NOMO-1 treated with dmso at 0.1 percent for 144 hours (cell line): Measurements from ENCODE around the gene CLPTM1L.
A peak's percentile ranks its signal among the peaks of the same experiment; 100 is the strongest.

ENCODE experiments used
- DNase-seq: peaks from one replicate; lab custom pipeline; 2025; ENCODE audit not compliant: unreplicated experiment; lab: John Stamatoyannopoulos, UW

The CLPTM1L gene, protein sequence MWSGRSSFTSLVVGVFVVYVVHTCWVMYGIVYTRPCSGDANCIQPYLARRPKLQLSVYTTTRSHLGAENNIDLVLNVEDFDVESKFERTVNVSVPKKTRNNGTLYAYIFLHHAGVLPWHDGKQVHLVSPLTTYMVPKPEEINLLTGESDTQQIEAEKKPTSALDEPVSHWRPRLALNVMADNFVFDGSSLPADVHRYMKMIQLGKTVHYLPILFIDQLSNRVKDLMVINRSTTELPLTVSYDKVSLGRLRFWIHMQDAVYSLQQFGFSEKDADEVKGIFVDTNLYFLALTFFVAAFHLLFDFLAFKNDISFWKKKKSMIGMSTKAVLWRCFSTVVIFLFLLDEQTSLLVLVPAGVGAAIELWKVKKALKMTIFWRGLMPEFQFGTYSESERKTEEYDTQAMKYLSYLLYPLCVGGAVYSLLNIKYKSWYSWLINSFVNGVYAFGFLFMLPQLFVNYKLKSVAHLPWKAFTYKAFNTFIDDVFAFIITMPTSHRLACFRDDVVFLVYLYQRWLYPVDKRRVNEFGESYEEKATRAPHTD

DNA sequence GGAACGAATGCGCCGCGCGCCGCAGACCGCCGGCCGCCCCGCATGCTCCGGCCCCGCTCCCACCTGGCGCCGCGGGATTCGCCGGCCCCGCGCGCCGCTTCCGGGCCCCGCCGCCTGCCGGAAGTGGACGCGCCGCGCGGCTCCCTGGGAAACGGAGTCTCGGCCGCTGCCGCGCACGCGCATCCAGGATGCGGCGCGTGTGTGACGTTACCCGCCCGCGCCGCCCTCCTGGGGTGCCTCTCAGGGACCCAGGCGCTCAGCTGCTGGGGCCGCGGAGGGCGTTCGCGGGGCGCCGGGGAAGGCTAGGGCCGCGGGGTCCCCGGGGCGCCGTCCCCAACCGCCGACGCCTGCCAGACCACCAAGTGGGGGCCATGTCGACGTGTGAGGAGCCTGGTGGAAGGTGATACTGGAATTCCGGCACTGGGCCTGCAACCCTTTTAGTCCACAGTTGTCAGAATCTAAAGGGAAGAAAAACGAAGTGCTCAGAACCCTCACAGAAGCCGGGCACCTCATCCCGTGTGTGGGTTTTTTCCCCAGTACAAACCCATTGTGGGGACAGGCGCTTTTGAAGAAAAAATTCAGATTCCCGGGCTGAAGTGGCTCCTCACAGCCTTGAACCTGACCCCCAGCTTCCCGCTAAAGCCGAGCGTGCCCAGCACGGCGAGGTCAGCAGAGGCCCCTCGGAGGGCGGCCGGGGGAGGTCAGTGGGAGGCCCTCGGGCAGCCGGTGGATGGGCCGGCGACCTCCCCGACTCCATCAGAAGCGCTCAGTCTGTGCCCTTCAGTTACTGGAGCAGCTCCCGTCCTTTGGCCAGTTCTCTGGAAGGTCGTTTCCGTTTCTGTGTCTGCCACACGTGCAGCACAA lies at the start of gene CLPTM1L:
TSS of gene CLPTM1L (minus strand) at position 125 of the 864 bp plus-strand sequence. CDS start 258 bp downstream, outside the sequence.
- DNase-seq: peak; percentile 95

DNA sequence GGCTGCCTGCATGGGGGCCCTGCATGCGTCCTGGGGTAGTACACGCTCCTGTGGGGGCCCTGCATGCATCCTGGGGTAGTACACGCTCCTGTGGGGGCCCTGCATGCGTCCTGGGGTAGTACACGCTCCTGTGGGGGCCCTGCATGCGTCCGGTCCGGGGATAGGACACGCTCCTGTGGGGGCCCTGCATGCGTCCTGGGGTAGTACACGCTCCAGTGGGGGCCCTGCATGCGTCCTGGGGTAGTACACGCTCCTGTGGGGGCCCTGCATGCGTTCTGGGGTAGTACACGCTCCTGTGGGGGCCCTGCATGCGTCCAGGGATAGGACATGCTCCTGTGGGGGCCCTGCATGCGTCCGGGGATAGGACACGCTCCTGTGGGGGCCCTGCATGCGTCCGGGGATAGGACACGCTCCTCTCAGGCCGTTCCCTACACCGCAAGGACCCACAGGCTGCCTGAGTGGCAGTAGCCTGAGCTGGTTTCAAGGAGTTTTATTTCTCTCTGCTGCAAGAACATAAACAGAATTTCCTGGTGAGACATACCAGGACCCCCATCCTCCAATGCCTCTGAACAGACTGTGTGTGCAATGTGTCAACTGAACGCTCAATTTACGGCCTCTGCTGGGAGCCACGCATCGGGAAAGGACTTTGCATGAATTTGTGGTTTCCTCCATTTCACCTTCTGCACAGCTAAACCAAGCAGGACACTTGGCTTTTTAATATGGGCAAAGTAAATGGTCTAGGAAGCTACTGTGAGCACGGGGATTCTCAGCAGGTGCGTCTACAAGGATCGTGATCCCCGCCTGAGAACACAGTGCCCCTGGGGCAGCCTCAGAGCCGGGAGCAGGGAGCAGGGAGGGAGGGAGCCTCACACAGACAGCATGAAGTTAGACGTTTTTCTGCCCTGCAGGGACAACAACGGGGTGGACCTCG lies 48.9 kb upstream of the CLPTM1L start:
- DNase-seq: no peak

DNA sequence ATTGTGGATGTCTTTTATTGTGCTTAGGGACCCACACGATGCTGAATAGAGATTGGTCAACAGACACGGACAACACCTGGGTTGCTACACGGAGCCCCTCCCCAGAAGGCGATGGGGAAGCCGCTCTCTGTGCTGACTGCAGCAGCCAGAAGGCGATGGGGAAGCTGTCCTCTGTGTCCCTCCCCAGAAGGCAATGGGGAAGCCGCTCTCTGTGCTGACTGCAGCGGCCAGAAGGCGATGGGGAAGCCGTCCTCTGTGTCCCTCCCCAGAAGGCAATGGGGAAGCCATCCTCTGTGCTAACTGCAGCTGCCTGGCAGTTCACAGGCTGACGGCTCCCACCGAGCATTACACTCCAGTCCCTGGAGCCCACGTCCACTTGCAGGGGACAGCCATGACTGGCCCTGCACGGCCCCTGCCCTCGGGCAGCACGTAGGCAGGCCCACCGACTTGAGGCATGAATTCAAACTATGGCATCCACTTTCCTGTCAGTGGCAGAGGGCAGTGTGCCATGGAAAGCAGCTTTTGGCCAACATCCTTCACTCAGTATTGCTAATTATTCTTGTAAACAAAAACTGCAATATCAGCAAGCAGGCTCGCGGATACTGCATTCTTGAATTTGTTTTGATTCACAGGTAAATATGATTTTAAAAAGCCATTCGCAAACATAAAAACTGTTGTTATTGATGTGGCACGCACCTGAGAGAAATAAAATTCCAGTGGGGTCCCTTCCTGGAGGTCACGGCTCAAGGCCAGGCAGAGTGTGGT lies 48.1 kb upstream of the CLPTM1L start:
- no peak for DNase-seq

DNA sequence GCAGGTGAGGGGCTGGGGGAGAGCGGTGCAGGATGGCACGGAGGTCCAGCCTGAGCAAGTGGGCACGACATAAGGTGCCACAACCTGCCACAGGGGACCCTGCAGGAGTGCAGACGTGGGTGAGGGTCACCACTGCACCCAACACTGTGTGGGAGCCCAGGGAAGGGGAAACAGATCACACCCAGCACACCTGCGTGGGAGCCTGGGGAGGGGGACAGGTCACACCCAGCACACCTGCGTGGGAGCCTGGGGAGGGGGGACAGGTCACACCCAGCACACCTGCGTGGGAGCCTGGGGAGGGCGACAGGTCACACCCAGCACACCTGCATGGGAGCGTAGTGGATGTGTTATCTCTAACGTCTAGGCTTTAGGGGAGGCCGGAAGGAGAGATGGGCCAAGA lies 47.4 kb upstream of the CLPTM1L start:
- no peak for DNase-seq

DNA sequence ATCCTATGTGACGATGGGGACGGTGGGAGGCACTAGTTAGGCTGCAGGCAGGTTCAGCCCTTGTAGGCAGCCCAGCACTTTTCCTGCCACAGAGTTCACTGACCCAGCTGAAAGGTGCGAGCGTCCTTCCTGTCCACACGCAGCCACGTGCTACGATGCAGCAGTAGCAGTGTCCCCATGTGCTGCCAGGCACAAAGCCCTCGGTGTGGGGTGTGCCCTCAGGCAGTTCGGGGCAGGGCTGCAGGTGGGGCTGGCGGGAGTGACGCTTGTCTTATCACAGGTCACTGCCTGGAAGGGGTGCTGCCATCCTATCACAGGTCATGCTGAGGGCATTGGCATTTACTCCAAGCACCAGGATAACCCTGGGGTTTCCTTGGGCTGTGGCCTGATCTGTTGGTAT lies 46.8 kb upstream of the CLPTM1L start:
- DNase-seq: no peak

DNA sequence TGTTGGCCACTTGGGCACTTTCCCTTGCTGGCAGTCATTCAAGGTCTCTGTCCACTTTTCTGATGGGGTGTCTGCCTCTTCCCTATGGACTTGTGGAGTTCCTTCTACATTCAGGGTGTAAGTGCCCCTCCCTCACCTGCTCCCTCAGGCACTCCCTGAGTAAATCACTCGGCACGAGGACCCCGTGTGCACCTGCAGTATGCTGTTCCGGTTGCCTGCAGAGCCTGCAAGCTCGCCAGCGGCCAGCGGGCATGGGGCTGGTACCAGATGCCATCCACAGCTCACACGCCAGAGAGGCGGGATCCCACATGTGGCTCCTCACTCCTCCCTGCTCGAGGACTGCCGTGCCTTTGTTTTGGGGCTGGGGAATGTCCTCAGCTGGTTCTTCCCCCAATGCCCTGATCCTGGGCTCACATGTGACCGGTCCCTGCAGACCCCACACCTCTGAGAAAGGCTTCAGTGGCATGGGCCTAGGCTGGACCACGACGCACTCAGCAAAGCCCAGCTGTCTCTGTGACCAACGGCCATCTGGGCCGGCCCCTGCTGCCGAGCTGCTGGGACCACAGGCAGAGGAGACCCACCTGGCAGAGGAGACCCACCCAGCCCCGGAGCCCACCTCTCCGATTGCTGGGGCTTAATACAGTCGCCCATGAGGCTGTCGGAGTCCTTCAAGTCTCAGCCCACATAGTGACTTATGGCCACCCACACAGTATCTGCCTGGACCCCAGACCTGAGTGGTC lies 46.1 kb upstream of the CLPTM1L start:
- no peak for DNase-seq

DNA sequence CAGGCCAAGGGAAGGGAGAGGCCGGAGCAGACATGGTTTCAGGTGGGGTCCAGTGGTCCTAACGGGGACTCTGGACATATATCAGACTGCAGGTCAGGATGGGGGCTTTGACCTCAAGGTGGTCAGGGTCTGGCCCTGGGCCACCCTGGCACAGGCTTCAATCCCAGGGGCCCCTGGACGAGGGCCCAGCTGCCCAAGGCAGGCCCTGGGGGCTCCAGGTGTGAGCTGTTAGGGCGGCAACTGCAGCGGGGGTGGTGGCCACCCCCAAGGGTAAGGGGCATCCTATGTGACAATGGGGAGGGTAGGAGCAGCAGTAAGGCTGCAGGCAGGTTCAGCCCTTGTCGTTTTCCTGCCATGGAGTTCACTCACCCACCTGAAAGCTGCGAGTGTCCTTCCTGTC lies 45.4 kb upstream of the CLPTM1L start:
- no peak for DNase-seq

DNA sequence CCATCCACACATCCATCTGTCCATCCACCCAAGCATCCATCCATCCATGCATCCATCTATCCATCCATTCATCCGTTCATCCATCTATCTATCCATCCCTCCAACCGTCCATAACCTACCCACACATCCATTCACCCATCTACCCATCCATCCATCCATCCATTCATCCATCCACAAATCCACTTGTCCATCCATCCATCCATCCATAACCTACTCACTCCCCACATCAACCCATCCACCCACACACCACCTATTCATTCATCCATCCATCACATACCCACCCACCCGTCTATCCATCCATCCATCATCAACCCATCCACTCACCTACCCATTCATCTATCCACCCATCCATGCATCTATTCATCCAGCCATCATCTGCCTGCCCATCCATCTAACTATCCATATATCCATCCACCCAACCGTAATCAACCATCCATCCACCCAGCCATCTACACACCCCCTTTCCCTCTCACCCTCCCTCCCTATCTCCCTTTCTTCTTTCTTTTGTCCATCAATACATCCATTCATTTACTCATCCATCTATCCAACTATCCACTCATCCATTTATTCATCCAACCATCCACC lies 43.6 kb upstream of the CLPTM1L start:
- DNase-seq: no peak

DNA sequence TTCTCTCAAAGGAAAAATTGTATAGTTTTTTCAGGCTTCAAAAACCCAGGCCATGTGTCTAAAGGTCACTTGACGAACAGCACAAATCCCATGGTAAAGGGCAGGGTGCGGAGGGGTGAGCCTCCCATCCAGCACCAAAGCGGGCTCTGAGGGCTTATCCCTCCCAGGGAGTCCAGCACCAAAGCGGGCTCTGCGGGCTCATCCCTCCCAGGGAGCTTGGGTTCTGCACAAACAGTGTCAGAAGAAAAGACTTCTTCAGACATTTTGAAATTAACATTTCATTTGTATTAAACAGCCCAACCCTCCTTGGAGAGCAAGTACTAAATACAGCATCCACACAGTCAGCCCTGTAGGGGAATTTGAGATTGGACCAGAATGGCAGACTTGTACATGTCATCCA lies 43.0 kb upstream of the CLPTM1L start:
- no peak for DNase-seq

DNA sequence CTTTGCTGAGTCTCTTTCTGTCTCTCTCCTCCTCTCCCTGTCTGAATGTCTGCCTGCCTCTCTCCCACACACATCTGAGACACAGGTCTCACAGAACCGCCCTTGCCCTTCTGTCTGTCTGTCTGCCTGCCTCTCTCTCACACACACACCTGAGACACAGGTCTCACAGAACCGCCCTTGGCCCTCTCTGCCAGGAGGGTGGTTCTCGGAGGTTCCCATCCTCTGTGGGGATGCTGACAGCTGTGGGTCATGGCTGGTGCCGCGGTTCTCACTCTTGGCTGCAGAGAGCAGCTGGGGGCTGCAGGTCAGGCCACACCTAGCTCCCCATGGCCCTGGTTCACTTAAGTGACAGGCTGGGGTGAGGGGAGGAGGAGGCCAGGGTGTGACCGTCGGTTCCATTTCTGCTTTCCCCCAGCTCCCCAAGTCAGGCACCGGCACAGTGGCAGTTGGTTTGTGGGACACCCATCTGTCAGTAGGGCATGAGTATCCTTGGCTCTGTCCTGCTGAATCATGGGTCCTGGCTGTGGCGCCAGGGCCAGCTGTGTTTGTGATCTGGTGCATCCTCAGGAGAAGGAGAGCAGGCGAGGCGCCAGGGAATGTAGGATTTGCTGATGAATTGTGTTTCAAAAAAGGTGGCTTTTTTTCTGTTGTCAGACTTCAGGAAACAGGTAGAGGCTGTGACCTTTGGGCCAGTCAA lies 42.3 kb upstream of the CLPTM1L start:
- no peak for DNase-seq

DNA sequence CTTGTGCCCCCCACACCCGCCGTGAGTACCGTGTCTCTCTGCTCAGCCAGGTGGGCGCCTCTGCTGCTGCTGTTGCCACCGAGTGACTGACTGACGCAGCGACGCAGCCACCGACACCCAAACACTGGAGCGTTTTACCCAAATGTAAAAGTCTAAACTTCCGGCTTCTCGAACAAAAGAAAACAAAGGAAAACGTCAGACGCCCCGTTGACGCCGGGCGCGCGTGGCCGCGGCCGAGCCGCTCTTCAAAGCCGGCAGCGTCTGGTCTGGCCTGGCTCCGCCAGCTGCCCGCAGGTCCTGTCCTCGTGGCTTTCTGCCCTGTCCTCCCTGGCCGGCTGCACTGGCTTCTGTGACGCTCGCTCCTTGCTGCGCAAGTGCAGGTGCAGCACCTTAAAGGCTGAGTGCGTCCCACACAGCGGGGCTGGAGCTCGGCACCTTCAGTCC lies 41.4 kb upstream of the CLPTM1L start:
- peak; percentile 75 for DNase-seq

DNA sequence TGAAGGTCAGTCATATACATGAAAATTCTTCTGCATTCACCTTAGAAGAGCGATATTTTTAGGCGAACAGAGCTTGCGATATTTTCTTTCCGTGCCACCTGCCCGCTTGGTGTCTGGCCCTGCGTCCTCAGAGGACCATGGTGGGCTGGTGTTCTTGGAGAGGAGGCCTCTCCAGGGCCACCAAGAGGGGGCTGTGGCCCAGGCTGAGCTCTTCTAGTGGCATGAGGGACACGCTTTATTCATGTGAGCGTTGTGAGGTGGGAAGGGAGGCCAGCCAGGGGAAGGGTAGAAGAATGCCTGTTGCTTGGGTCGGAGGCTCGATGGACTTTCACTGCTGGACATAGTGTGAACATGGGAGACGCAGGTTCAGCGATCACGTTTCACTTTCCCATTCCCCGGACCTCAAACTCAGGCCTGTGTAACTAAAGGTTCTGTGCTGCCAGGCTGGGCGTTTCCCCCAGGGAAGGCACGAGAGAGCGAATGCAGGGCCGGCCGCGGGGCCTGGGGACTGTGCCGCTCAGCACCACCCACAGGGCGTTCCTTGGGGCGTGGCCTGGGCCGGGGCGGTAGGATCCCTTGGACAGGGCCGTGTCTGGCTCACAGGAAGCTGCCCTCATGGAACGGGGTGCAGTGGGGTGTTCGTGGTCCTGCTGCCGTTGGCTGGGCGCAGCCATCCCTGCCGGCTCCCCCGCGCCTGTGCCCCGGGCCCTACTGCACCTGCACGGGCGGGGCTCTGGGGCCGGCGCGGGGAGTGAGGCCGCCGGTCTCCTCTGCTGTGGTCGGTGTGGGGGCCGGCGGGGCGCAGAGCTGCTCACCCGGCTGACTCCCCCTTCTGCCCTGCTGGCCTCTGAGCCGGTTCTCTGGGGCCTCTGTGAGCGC lies 40.7 kb upstream of the CLPTM1L start:
- peak; percentile 98 for DNase-seq

DNA sequence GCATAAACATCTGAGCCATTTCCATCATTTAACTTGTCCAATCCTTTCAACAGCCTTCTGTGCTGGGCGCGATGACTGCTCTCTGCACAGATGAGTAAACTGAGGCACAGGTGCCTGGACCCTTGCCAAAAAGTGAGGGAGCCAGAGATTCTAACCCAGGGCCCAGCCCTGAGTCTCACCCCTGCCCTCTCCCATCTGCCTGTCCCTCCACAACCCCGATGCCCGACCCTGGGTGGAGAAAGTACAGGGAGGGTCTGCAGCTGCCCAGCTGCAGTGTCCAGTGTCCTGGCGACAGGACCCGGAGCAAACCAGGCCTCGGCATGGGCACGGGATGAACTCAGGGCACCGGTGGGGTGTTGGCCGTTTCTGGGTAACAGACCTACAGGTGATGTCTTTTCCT lies 39.6 kb upstream of the CLPTM1L start:
- DNase-seq: no peak

DNA sequence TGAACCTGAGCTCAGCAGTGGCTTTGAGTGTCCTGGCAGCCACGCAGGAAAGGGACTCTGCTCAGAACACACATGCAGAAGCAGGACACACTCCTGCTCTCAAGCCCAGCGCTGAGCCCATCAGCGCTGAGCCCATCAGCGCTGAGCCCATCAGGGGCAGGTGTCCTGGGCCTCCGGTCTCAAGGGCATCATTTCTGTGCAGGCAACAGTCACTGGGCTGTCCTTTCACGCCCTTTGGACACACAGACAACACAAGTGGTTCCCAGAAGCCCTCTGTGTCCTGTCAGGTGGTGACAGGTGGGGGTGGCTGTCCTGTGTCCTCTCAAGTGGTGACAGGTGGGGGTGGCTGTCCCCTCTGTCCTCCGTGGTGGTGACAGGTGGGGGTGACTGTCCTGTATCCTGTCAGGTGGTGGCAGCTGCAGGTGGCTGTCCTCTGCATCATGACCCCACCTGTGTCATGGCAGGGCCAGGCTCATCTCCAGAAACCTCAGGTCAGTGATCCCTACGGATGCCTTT lies 39.0 kb upstream of the CLPTM1L start:
- no peak for DNase-seq

DNA sequence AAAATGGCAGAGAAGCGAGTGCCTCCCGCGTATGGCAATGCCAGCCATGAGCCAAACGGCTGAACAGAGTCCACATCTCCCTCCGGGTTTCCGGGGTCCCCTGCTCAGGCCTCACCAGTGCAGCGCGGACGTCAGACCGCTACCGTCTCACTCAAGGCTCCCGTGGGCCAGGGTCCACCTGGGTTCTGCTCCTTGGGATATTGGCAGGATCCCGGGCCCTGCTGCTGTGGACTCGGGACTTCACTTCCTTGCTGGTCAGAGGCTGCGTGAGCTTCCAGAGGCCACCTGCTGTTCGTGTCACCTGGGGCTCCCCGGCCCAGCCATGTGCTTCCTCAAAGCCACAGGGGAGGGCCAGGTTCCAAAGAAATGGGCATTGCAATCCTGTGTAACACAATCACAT lies 38.4 kb upstream of the CLPTM1L start:
- DNase-seq: no peak

DNA sequence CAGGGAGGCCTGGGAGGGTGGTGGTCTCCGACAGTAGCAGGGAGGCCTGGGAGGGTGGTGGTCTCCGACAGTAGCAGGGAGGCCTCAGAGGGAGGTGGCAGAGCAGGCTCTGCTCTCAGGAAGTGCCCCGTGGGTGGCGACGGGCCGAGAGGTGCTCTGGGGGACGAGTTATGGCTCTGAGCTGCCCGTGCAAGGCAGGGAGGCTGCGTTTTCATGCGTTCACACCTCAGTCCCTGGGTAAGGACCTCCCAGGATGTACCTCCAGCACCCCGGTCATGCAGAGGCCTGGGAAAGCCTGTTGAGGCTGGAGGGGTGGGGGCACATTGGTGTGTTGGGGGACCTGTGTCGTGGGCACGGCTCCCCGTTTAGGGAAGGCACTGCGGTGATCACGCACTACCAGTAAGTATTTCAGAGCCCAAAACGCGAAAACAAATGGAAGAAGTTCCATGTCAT lies 37.4 kb upstream of the CLPTM1L start:
- no peak for DNase-seq
